Psoas muscle (tissue), 8 donors: ENCODE results near the gene ZNF107. TPM values are rescaled to one million over a fixed set of nuclear protein-coding genes. Genes with fewer than 3 reads are reported as not detected.
"Not testable (repeated sequence)": the region's sequence is repeated elsewhere in the genome, so short reads cannot be mapped to it uniquely, and the experiment has no call there.

Experiments
- ATAC-seq, 4 donors: fragments of 200-7000 bp; cut with Tn5 transposase; one replicate each; pipeline ENCODE4 v1.9.1; 2020; ENCODE audit warnings: moderate library complexity in 3 of 4, mild to moderate bottlenecking in 2 of 4
- DNase-seq, 2 donors: peaks; one replicate each; pipeline ENCODE4 v3.0.0-alpha.2; 2020
- H3K27ac ChIP-seq: fragments of 200-600 bp; one replicate; pipeline ENCODE4 v1.8.0; 2022
- H3K27me3 ChIP-seq, 3 donors: fragments of 200-600 bp in 1 of 3; one replicate each; pipeline versions ENCODE4 v1.6.1 to v1.8.0; 2013 to 2022; ENCODE audit warnings: low read length in 2 of 3, mild to moderate bottlenecking in 2 of 3, moderate library complexity in 1 of 3; ENCODE audit not compliant: insufficient read depth in 3 of 3
- H3K36me3 ChIP-seq, 2 donors: fragments of 200-600 bp in 1 of 2; one replicate each; pipeline versions ENCODE4 v1.6.1 to v1.8.0; 2013 to 2022; ENCODE audit warnings: low read depth in 1 of 2, mild to moderate bottlenecking in 1 of 2, moderate library complexity in 1 of 2; ENCODE audit not compliant: insufficient read depth in 1 of 2
- H3K4me1 ChIP-seq: fragments of 200-600 bp; one replicate; pipeline ENCODE4 v1.8.0; 2022
- H3K4me3 ChIP-seq: fragments of 200-600 bp; one replicate; pipeline ENCODE4 v1.8.0; 2022; ENCODE audit warnings: mild to moderate bottlenecking
- H3K9me3 ChIP-seq: fragments of 200-600 bp; one replicate; pipeline ENCODE4 v1.8.0; 2022
- WGBS, 3 donors: extraction: QIAGEN DNeasy Blood & Tissue Kit; methylation state at CpG; one replicate each; pipeline versions ENCODE4 v1.1.6 to v1.1.7; 2013; 5-methylcytosine and 5-hydroxymethylcytosine counted together
- intact Hi-C, 2 donors: fragments of 100-400 bp; cut with DNase I; formaldehyde crosslinking; loops; one replicate each; pipeline versions ENCODE4 v1.11.0 to v1.14.2; 2022
- polyA plus RNA-seq, 3 donors: library from polyadenylated mRNA; stranded (reverse); fragments of 200-250 nt; gene quantifications; one replicate each; pipeline ENCODE4 v1.2.3, GENCODE V29; 2013
- total RNA-seq, 4 donors: library from RNA; stranded (reverse); fragmentation: NEBNext Ultra II Directional in 2 of 4; extraction: Animal tissue kit (Norgen Biotek cat#: 25700) in 2 of 4; gene quantifications; one replicate each; pipeline versions ENCODE4 v1.2.1 to v1.2.4, GENCODE V29; 2021 to 2023
- TF ChIP-seq, protein P1 (sequence below): fragments of 200-600 bp; IDR thresholded peaks from one replicate; pipeline ENCODE4 v1.8.0; 2022; ENCODE audit warnings: antibody characterized with exemption
- donor health status: healthy with polysubstance abuse.
- donor health status: DM: no; HTN: no; CAD: no; lungs with moderate emphysema.
- donor health status: Bipolar disorder and iron deficiency.
- donor health status: healthy.
- donor health status: DM: yes; HTN: yes; CAD: no.
- donor health status: DM: no; HTN: no; CAD: no.
- donor health status: DM: no; HTN: no; CAD: no.
- donor health status: DM: yes; HTN: yes; CAD: no.

The ZNF107 gene
- total and polyA plus RNA-seq, 7 donors = 0.38 to 1.4 (median 1.2) TPM

DNA sequence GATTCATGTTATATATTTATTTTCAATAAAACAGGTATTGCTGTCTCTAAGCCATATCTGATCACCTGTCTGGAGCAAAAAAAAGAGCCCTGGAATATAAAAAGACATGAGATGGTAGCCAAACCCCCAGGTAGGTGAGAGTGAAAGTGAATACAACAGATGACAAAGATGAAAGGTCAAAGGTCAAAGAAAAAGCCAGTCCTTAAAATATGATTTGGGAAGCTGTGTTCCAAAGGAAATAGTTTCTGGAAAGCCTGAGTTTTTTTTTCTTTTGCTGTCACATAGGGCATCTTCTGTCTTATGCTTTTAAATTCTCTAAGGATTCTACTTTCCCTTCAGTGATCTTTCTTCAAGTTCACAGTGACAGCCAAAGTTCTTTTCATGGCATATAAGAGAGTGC lies 25.9 kb downstream of the ZNF107 start:
- Histone ChIP-seq H3K4me3 (no peak overlapping the region), H3K27me3 (no peaks in the 10 kb centered on the region), H3K27ac (no peak overlapping the region), H3K4me1 (no peaks in the 10 kb centered on the region), H3K36me3 (peaks cover 0 to 19% of the 10 kb centered on the region in 2 donors), H3K9me3 (no peaks in the 10 kb centered on the region)
- ATAC-seq (no peak), DNase-seq (no peak)
- intact Hi-C loops = no loop called here
- TF ChIP-seq, protein P1, sequence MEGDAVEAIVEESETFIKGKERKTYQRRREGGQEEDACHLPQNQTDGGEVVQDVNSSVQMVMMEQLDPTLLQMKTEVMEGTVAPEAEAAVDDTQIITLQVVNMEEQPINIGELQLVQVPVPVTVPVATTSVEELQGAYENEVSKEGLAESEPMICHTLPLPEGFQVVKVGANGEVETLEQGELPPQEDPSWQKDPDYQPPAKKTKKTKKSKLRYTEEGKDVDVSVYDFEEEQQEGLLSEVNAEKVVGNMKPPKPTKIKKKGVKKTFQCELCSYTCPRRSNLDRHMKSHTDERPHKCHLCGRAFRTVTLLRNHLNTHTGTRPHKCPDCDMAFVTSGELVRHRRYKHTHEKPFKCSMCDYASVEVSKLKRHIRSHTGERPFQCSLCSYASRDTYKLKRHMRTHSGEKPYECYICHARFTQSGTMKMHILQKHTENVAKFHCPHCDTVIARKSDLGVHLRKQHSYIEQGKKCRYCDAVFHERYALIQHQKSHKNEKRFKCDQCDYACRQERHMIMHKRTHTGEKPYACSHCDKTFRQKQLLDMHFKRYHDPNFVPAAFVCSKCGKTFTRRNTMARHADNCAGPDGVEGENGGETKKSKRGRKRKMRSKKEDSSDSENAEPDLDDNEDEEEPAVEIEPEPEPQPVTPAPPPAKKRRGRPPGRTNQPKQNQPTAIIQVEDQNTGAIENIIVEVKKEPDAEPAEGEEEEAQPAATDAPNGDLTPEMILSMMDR = no peak

DNA sequence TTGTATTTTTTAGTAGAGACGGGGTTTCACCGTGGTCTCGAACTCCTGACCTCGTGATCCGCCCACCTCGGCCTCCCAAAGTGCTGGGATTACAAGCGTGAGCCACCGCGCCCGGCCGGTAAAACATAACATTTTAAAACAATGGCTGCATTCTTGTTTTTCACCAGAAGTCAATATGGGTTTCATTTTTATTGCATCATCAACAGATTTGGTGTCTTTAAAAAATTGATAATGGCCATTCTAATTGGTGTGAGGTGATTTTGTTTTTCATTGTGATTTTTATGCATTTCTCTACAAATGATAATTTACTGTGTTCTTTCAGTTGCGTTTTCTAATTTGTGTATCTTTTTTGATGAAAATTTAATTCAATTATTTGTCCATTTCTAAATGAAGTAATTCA lies 31.9 kb downstream of the ZNF107 start:
- H3K27me3 ChIP-seq, H3K27ac ChIP-seq, DNase-seq, H3K4me3 ChIP-seq, intact Hi-C loops, H3K4me1 ChIP-seq, ATAC-seq, H3K36me3 ChIP-seq: not testable (repeated sequence)
- 96 to 98% (median 97%) methylated on average over 12 of the region's 12 CpGs for WGBS, 3 donors
- peaks cover 15% of the 10 kb centered on the region for H3K9me3 ChIP-seq

DNA sequence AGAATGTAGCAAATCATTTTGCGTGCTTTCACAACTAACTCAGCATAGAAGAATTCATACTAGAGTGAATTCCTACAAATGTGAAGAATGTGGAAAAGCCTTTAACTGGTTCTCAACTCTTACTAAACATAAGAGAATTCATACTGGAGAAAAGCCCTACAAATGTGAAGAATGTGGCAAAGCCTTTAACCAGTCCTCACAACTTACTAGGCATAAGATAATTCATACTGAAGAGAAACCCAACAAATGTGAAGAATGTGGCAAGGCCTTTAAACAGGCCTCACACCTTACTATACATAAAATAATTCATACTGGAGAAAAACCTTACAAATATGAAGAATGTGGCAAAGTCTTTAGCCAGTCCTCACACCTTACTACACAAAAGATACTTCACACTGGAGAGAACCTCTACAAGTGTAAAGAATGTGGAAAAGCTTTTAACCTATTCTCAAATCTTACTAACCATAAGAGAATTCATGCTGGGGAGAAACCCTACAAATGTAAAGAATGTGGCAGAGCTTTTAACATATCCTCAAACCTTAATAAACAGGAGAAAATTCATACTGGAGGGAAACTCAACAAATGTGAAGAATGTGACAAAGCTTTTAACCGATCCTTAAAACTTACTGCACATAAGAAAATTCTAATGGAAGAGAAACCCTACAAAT lies 40.8 kb downstream of the ZNF107 start:
- no peak for DNase-seq
- no peak overlapping the region for H3K27ac ChIP-seq
- TF ChIP-seq, protein P1 = no peak
- ATAC-seq = no peak
- 94 to 99% (median 98%) methylated on average over 2 of the region's 2 CpGs for WGBS, 3 donors
- no peaks in the 10 kb centered on the region for H3K27me3 ChIP-seq
- H3K4me3 ChIP-seq = no peak overlapping the region
- H3K36me3 ChIP-seq = no peaks in the 10 kb centered on the region
- no peaks in the 10 kb centered on the region for H3K4me1 ChIP-seq
- H3K9me3 ChIP-seq = peaks cover 69% of the 10 kb centered on the region
- intact Hi-C loops = no loop called here

DNA sequence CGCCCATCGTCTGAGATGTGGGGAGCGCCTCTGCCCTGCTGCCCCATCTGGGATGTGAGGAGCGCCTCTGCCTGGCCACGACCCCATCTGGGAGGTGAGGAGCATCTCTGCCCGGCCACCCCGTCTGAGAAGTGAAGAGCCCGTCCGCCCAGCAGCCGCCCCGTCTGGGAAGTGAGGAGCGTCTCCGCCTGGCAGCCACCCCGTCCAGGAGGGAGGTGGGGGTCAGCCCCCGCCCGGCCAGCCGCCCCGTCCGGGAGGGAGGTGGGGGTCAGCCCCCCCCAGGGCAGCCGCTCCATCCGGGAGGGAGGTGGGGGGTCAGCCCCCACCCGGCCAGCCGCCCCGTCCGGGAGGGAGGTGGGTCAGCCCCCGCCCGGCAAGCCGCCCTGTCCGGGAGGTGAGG lies 52.0 kb downstream of the ZNF107 start:
- WGBS, 3 donors = 95 to 96% (median 96%) methylated on average over 14 to 29 of the region's 29 CpGs
- intact Hi-C loops, H3K36me3 ChIP-seq, DNase-seq, ATAC-seq, H3K4me1 ChIP-seq, H3K27ac ChIP-seq, H3K27me3 ChIP-seq, H3K4me3 ChIP-seq: not testable (repeated sequence)
- H3K9me3 ChIP-seq = peaks cover 18% of the 10 kb centered on the region

DNA sequence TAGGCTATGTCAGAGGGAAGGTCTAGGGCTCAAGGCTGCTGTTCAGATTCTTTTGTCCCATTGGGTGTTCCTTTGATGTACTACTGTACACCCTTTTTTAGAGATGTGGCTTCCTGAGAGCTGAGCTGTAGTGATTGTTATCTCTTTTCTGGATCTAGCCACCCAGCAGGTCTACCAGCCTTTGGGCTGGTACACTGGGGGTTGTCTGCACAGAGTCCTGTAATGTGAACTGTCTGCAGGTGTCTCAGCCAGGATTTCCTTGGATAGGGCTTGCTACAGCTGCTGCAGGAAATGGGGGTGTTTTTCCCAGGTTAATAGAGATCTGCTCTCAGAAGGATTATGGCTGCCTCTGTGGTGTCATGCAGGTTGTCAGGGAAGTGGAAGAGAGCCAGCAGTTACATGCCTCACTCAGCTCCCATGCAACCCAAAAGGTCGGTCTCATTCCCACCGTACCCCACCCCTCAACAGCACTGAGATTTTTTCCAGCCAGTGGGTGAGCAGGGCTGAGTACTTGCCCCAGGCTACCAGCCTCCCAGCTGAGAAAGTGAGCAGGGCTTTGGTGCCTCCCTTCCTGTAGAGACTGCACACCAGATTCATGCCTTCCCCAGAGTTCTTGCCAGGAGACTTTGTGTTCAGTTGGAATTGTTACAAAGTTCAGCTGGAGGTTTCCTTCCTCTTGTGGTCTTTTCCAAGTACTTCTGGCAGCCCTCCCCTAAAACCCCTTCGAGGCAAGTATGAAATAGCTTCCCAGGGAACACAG lies 63.3 kb downstream of the ZNF107 start:
- Histone ChIP-seq H3K27me3 (no peaks in the 10 kb centered on the region), H3K9me3 (peaks cover under 1% of the 10 kb centered on the region)

More for the DNA sequence above, 63.3 kb downstream of the ZNF107 start:
- intact Hi-C loops = no loop called here
- ATAC-seq = no peak
- no peak for DNase-seq
- no peaks in the 10 kb centered on the region for H3K4me1 ChIP-seq
- H3K27ac ChIP-seq = no peak overlapping the region
- H3K4me3 ChIP-seq = no peak overlapping the region
- no peaks in the 10 kb centered on the region for H3K36me3 ChIP-seq
- TF ChIP-seq, protein P1 = no peak
- WGBS, 3 donors = 71 to 80% (median 78%) methylated on average over 3 of the region's 3 CpGs
